HG02852 (cell line): ENCODE results near the gene EPB41L1.

Source experiments
- ATAC-seq: cut with Tn5 transposase; IDR thresholded peaks from one replicate; pipeline ENCODE4 v1.9.1; 2021; ENCODE audit warnings: mild to moderate bottlenecking, moderate library complexity; ENCODE audit not compliant: unreplicated experiment

Gene EPB41L1

DNA sequence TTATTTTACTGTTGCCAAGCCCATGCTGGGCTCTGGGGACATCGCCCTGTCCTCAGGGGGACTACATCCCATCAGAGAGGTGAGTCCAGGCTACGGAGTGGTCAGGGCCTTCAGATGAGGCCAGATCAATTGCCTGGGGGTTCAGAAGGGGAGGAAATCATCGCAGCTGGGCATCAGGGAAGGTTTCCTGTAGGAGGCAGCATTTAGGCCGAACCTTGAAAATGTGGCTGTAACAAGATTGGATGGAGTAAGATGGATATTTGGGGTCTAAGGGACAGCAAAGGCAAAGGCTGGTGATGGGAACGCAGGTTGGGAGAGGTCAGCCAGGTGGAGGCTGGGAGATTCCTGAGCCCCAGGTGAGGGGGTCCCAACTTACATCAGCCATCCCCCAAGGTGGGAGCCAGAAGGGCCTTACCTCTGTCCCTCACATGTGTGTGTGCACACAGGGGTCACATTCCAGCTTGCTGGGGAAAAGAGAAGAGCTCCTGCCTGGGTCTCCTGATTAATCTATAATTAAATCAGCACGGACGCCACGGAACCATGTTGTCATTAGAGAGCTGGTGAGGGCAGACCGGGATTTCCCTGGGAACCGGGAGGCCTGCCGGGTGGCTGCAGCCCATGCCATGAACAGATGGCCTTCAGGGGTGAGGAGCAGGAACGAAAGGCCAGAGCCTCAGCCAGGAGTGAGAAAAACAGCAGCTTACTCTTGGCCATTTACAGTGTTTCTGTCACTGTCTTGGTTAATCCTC is 121.1 kb downstream of the EPB41L1 start:
- no peak for ATAC-seq

DNA sequence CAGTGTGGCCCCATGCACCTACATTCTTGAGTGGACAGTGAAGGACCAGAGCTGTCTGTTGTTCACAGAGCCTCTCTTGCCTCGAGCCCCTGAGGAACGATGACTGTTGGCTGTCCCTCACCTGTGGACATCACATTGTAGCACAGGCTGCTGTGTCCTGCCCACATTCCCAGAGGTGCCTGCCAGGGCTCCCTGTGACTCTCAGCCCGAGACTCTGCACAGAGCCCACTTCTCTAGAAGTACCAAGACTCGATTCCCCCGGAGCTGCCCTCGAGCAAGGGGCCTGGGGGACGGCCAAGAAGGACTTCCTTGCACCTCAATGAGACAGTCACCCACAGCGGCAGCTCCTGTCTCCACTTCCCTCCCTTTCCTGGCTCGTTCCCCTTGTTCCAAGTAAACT is 123.0 kb downstream of the EPB41L1 start:
- ATAC-seq, result no peak

DNA sequence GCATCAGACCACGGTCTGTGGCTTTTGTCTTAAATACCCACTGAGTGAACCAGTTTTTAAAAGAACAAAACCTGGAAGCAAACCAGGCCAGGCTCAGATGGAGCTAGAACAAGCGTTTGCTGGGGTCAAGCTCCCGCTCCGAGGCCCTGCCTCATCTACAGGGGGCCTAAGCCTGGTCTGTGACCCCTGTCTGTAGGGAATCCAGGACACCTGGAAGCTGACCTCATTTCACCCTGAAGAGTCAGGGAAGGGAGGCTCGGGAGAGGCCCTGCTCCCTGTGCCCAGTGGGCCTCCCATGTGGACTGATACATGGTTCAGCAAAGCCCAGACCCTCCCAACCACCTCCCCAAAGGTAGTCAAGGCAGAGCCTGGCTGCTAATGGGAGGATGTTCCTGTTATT is 124.8 kb downstream of the EPB41L1 start:
- ATAC-seq, result no peak

DNA sequence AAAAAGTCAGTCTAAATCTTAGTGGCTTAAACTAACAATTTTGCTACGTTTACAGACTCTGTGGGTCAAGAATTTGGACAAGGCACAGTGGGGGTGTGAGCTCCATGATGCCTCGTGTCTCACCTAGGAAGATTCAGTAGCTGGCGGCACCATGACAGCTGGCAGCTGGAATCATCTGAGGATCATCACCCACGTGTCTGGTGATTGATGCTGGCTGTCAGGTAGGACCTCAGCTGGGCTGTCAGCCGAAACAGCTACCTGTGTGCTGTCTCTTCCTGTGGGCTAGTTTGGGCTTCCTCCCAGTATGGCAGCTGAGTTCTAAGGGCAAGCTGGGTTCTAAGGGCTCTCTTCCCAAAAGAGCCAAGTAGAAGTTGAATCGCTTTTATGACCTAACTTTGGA is 125.2 kb downstream of the EPB41L1 start:
- ATAC-seq, result no peak

DNA sequence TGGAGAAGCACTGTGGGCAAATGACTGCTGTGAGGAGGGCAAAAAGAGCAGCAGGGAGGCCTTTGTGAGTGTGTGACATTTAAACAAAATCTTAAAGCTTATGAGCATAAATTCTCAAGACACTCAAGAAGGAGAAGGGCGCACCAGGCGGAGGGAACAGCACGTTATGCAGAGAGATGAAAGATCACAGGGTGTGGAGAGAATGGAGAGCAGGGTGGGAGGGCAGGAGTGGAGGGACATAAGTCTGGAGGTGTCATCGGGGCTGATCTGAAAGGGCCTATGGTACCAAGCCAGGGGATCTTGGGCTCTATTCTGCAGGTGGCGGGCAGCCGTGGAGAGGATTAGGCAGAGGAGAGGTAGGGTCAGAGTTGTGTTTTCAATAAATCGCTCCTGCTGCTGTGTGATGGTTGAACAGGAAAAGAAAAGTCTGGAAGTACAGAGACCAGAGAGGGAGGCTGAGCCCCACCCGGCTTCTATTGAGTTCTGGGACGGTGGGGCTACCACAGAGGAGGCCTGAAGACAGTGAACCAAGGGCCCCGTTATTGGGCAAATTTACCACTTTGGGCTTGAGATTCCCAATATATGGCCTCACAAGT is 127.3 kb downstream of the EPB41L1 start:
- ATAC-seq, result no peak
